ENCODE measurements around the gene EP300.
A peak's percentile ranks its signal among the peaks of the same experiment; 100 is the strongest.
"Not testable (repeated sequence)": the region's sequence is repeated elsewhere in the genome, so short reads cannot be mapped to it uniquely, and the experiment has no call there.

Gene EP300

DNA sequence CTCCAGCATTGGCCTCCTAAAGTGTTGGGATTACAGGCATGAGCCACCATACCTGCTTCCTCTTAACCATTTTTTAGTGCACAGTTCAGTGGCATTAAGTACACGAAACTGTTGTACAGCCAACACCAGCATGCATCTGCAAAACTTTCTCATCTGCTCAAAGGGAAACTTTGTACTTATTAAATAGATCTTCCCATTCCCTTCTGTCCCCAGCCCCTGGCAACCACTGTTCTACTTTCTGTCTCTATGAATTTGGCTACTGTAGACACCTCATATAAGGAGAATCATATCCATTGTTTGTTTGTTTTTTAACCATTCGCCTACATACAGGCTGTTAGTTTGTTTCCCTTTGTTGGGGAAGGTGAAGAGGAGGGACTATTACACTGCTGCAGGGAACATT is 6.5 kb upstream of the EP300 start:
- no peak for FAIRE-seq

DNA sequence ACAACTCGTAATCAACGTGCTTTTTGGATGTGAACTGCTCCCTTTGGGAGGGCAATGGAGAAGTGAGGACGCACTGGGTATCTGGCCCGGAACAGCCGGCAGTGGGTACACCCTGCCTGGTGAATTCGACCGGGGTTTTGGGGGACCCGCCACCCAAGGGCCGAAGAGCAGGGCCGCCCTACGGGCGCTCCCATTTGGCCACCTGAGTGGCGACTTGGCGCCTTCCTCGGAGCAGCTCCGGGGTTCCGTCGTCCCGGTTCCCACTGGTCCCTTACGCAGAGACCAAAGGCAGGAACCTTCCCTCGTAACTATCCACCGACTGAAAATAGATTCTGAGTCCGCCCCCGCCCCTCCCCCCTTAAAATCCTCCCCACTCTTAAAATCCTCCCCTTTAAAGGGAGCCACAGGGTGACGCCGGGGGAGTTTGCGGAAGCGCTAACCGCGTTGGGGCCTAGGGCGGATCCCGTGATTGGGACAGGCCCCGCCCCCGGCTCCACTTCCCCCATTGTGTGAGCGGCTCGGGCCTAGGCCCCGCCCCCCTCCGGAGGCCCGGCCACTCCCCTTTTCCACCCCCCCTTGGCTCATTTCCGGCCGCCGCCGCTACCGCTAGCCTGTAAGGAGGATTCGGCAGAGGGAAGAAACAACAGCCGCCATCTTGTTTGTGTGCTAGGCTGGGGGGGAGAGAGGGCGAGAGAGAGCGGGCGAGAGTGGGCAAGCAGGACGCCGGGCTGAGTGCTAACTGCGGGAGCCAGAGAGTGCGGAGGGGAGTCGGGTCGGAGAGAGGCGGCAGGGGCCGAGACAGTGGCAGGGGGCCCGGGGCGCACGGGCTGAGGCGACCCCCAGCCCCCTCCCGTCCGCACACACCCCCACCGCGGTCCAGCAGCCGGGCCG is 1.0 kb upstream of the EP300 start:
- peak; percentile 98 for FAIRE-seq

DNA sequence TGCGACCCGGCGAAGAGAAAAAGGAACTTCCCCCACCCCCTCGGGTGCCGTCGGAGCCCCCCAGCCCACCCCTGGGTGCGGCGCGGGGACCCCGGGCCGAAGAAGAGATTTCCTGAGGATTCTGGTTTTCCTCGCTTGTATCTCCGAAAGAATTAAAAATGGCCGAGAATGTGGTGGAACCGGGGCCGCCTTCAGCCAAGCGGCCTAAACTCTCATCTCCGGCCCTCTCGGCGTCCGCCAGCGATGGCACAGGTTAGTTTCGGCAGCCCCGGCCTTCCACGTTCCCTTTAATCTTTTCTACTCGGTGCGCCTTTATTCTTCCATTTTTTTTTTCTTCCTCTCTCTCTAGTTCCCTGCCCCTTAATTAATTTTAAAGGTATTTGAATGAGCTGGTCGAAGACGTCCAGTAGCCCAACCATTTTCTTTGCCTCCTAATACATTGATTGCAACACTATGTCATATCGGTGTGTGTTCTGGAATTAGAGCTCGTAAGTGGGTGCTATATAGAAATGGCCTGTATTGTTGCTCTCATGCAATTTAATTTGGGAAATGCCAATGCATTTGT is 537 bp downstream of the EP300 start:
- FAIRE-seq, result no peak

DNA sequence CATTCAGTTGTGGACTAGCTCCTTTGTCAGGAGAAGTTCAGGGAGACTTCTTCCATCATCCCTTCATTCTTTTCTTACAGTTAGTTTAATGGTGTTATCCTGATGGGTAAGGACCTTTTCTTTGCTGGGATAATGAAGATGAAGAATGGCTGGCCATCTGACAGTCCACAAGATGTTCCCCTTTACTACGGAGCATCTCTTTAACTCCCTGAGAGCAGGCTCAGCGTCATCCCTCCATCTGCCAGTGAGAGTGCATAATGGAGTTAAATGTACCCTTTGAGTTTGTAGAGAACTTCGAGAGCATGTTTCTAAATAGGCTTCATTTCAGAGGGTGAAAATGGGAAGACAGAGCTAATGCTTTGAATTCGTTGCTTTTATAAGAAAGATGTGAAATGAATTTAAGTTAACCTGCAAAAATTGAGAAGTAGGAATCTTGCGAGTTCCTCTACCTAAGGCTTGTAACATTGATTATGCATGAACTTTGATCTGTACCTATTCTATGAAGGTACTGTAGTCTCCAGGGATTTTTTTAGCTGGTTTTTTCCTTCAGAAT is 1.7 kb downstream of the EP300 start:
- FAIRE-seq, result no peak

DNA sequence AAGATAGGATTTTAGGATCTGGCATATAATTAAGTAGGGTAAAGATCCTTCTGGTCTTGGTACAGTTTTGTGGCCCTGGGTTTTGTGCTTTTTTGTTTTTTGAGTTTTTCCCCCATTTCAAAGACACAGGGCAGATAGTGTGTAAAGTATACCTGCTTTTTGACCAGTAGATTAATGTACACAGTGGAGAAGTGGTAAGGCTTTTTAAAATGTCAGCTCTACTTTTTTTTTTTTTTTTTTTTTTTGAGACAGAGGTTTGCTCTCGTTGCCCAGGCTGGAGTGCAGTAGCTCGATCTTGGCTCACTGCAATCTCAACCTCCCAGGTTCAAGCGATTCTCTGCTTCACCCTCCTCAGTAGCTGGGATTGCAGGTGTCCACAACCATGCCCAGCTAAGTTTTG is 4.0 kb downstream of the EP300 start:
- FAIRE-seq, result no peak

DNA sequence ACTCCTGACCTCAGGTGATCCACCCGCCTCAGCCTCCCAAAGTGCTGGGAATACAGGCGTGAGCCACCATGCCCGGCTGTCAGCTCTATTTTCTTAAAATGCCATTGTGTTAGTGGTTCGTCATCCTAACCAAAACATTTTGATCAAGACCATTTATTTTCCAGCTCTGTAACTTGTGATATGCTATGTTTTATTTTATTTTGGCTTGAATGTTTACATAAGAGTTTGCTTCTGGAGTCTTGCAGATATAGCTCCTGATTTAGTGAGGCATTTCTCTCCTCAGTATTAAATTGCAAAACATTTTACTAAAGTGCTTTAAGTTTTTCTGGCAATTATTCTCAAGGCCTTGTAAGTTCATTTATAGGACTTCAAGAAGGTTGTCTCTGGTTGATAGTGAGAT is 4.4 kb downstream of the EP300 start:
- FAIRE-seq, result no peak

DNA sequence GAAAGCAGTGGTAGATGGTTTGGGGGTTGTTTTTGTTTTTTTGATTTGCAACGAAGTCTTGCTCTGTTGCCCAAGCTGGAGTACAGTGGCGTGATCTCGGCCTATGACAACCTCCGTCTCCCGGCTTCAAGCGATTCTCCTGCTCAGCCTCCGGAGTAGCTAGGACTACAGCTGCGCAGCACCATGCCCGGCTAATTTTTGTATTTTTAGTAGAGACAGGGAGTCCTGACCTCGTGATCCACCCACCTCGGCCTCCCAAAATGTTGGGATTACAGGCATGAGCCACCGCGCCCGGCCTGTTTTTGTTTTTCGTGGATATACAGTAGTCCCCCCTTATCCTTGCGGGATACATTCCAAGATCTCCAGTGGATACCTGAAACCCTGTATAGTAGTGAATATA is 6.6 kb downstream of the EP300 start:
- no peak for FAIRE-seq

DNA sequence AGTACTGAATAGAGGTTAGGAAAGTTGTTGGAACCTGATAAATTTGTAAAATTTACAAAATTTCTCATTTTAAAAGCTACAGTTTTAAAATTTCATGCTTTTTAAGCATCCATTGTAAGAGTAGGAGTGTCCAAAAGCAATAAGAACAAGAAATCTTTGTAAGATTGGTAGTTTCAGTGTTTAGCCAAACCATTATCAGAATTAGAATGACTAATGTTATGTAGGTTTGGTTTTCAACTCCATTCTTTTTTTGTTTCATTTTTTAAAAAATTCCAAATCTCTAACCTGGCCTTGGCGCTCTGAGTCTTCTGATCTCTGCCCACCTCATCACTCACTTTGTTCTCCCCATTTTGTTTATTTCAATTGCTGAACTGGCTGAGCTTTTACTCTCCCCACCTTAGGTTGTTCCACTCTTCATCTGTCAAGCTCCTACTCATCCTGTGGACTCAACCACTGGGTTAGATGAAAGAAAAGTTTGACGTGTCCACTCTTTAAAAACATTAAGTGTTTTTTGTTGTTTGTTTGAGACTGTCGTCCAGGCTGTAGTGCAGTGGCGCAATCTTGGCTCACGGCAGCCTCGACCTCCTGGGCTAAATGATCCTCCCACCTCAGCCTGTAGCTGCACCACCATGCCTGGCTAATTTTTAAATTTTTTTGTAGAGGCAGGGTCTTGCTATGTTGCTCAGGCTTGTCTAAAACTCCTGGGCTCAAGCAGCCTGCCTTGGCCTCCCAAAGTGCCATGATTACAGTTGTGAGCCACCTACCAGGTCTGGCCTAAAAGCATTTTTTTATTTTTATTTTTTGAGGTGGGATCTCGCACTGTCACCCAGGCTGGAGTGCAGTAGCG is 14.0 kb downstream of the EP300 start:
- FAIRE-seq, result no peak

DNA sequence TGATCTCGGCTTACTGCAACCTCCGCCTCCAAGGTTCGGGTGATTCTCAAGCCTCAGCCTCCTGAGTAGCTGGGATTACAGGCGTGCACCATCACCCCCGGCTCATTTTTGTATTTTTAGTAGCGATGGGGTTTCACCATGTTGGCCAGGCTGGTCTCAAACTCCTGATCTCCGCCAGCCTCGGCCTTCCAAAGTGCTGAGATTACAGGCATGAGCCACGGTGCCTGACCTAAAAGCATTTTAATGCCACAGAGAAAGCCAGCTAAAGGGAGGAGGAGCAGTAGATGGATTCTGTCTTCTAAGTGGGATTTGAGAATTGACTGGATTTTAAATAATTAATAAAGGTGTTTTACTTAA is 14.6 kb downstream of the EP300 start:
- not testable (repeated sequence) for FAIRE-seq

DNA sequence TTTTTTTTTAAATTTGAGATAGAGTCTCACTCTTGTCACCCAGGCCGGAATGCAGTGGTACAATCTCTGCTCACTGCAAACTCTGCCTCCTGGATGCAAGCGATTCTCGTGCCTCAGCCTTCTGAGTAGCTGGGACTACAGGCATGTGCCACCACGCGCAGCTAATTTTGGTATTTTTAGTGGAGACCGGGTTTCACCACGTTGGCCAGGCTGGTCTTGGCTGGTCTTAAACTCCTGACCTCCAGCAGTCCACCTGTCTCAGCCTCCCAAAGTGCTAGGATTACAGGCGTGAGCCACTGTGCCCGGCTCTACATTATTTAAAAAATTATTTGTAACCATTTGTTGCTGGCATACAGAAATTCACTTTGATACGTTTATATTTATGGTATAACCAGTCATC is 18.6 kb downstream of the EP300 start:
- FAIRE-seq, result no peak

DNA sequence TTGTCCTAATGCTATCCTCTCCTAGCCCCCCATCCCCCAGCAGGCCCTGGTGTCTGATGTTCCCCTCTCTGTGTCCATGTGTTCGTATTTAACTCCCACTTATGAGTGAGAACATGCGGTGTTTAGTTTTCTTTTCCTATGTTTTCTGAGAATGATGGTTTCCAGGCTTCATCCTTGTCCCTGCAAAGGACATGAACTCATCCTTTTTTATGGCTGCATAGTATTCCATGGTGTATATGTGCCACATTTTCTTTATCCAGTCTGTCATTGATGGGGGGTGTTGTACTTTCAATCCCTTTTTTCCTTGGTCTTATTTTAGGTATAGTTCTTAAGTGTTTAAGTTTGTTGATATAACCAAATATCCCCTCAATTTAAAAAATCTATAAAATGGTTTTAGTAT is 23.9 kb downstream of the EP300 start:
- no peak for FAIRE-seq

DNA sequence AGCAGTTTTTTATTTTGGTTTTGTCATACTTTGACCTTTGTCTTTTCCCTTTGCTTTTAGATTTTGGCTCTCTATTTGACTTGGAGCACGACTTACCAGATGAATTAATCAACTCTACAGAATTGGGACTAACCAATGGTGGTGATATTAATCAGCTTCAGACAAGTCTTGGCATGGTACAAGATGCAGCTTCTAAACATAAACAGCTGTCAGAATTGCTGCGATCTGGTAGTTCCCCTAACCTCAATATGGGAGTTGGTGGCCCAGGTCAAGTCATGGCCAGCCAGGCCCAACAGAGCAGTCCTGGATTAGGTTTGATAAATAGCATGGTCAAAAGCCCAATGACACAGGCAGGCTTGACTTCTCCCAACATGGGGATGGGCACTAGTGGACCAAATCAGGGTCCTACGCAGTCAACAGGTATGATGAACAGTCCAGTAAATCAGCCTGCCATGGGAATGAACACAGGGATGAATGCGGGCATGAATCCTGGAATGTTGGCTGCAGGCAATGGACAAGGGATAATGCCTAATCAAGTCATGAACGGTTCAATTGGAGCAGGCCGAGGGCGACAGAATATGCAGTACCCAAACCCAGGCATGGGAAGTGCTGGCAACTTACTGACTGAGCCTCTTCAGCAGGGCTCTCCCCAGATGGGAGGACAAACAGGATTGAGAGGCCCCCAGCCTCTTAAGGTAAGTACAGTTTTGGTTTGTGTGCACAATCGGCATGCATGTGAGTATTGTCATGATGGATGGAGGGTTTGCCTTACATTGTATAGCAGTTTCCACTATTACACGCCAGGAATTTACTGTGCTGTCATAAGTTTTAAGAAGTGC is 25.0 kb downstream of the EP300 start:
- FAIRE-seq, result no peak

DNA sequence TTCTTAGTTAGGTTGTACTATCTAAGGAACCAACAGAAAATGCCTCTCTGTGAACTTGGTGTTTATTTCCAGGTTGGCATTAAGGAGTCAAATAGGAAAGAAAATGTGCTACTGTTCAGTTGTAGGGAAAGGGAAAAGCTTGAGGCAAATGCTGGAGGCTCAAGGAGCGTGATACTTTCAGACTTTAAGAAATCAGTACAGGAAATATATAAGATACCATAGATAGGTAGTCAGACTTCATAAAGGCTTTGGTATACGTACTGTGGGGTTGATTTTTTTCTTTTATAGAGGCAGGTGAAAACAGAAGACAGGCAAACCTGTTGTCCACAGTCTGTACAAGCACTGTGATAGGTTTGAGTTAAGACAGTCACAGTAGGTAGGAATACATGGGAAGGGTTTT is 30.8 kb downstream of the EP300 start:
- FAIRE-seq, result no peak

DNA sequence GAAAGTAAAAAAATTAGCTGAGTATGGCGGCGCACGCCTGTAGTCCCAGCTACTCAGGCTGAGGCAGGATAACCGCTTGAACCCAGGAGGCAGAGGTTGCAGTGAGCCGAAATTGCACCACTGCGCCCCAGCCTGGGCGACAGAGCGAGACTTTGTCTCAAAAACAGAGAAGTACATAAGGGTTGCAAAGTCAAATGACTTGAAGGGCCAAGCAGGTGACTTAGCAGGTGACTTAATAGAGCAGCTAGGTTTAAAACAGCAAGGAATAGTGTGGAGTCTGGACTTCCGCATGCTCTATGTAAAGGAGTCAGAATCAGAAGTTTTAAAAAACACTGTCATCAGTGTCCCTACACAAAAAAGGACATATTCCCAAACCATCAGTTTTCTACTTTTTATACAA is 31.7 kb downstream of the EP300 start:
- FAIRE-seq, result no peak

DNA sequence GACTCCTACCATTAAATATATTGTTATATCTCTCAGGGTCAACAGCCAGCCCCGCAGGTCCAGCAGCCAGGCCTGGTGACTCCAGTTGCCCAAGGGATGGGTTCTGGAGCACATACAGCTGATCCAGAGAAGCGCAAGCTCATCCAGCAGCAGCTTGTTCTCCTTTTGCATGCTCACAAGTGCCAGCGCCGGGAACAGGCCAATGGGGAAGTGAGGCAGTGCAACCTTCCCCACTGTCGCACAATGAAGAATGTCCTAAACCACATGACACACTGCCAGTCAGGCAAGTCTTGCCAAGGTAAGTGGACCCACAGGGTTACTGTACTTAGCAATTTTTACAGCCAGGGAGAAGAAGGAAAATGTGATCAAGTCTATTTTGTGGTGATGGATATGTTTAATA is 35.1 kb downstream of the EP300 start:
- FAIRE-seq, result no peak

DNA sequence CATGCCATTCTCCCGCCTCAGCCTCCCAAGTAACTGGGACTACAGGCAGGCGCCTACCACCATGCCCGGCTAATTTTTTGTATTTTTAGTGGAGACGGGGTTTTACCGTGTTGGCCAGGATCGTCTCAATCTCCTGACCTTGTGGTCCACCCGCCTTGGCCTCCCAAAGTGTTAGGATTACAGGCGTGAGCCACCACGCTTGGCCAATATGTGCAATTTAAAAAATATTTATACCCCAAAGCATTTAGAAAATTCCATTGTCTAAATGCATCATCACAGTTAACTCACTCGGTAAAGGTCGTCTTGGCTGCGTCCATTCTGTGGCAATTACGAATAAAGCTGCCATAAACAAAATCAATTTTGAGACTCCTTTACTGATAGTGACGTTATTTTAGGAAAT is 36.2 kb downstream of the EP300 start:
- no peak for FAIRE-seq

DNA sequence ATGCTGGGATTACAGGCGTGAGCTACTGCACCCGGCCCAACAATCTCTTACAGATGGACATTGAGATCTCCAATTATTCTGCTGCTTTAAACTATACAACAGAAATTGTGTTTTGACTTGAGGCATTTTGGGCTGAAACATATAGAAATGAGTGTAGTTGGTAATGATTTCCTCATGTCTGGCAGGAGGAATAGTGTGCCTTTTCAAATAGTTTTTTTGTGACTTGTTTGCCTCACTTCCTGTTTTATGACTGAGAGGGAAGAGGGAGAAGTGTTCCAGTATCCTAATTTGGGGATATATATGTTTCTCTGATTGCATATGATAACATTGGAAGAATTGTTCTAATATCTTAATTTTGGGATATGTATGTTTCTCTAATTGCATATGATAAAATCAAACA is 40.2 kb downstream of the EP300 start:
- no peak for FAIRE-seq

DNA sequence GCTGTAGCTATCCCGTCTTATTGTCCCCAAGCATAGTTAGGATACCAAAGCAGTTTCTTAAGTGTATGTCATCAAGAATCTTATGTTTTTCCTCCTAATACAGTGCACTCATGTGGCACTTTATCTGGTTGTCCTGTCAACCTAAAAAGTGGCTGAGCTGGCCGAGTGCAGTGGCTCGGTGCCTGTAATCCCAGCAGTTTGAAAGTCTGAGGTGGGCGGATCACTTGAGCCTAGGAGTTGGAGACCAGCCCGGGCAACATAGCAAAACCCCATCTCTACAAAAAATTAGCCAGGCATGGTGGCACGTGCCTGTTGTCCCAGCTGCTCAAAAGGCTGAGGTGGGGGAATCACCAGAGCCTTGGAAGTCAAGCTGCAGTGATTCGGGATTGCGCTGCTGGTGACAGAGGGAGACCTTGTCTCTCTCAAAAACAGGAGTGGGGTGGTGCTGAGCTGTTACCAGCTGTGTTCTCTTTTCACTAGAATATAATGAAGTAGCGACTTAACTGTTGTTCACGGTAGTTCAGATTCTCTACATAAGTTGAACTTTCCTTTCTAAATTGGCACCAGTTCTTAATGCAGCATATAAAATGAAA is 48.1 kb downstream of the EP300 start:
- FAIRE-seq, result no peak

DNA sequence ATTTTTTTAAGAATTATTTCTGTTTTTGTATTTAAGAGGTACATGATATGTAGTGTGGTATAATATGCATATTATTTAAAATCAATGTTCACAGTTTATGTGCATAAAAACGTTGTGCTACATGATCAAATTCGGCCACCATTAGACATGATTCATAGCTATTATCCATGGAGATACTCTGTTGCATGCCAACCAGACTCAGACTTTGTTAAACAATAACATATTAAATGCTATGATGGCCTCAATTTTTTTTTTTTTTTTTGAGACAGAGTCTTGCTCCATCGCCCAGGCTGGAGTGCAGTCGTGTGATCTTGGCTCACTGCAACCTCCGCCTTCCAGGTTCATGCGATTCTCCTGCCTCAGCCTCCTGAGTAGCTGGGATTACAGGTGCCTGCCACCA is 53.5 kb downstream of the EP300 start:
- FAIRE-seq, result not testable (repeated sequence)

DNA sequence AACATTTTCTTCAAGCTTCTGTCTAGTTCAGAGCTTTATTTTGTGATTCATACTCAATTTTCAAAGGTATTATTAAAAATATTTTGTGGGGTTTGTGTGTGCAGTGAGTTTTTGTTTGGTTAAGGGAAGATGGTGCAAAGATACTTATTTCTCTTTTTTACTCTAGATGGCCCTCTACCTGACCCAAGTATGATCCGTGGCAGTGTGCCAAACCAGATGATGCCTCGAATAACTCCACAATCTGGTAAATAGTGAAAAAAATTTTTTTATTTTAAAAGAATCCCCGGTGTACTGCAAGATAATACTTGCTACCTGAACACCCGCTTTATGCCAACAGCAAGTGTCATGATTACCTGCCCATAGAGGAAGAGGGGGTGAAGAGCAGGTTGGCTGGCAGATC is 54.2 kb downstream of the EP300 start:
- no peak for FAIRE-seq

DNA sequence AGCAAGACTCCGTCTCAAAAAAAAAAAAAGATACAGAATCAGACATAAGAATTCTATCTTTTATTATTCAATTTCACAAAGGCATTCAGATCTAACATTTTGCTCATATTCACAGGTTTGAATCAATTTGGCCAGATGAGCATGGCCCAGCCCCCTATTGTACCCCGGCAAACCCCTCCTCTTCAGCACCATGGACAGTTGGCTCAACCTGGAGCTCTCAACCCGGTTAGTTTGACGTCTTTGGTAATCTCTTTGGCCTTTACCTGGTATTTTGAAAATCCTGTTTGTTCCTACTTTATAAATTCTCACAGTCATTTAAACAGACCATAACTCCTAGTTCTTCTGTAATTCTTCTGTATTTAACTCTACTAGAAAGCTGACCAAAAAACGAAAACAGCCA is 55.3 kb downstream of the EP300 start:
- no peak for FAIRE-seq

DNA sequence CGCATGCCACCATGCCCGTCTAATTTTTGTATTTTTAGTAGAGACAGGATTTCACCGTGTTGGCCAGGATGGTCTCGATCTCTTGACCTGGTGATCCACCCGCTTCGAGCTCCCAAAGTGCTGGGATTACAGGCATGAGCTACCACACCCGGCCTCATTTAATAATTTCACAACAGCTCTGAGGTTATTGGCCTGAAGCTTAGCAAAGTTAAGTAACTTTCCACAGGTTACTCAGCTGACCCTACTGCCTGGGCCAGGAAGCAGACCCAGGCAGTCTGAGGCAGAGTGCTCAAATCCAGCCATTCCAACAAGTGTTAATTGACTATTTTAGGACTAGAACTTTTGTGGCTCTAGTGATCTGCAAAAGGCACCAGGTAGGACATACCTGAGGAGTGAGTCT is 60.5 kb downstream of the EP300 start:
- FAIRE-seq, result no peak
